Medulla oblongata (tissue), 1 donor: Measurements from ENCODE around the gene SRGAP3.

Experiments used
- DNase-seq: peaks from one replicate; pipeline ENCODE4 v3.0.0-alpha.2; 2015; ENCODE audit errors: extremely low spot score

Gene SRGAP3

GRCh38 chr3:9253327-9253726 is 3.9 kb upstream of the SRGAP3 start:
- no peak for DNase-seq

- DNase-seq: no peak
These were observed 1.8 kb upstream of the SRGAP3 start for GRCh38 chr3:9251055-9251786.

GRCh38 chr3:9250236-9250635 is 790 bp upstream of the SRGAP3 start:
- DNase-seq: peak; percentile 55

- DNase-seq: peak; percentile 55
These were observed 749 bp downstream of the SRGAP3 start for GRCh38 chr3:9248522-9249271.

GRCh38 chr3:9247941-9248521 is 1.4 kb downstream of the SRGAP3 start:
- no peak for DNase-seq

- DNase-seq: peak; percentile 38
These were observed 2.0 kb downstream of the SRGAP3 start for GRCh38 chr3:9247361-9247940.

- DNase-seq: no peak
These were observed 3.3 kb downstream of the SRGAP3 start for GRCh38 chr3:9246189-9246588.

- DNase-seq: no peak
These were observed 4.8 kb downstream of the SRGAP3 start for GRCh38 chr3:9244495-9245183.

- DNase-seq: no peak
These were observed 7.5 kb downstream of the SRGAP3 start for GRCh38 chr3:9241956-9242355.

GRCh38 chr3:9239680-9240079 is 9.8 kb downstream of the SRGAP3 start:
- no peak for DNase-seq

- DNase-seq: peak; percentile 42
These were observed 10.6 kb downstream of the SRGAP3 start for GRCh38 chr3:9238721-9239295.

- DNase-seq: no peak
These were observed 11.2 kb downstream of the SRGAP3 start for GRCh38 chr3:9238276-9238675.

- DNase-seq: no peak
These were observed 15.4 kb downstream of the SRGAP3 start for GRCh38 chr3:9233814-9234600.

- no peak for DNase-seq
These were observed 16.3 kb downstream of the SRGAP3 start for GRCh38 chr3:9233101-9233500.

- DNase-seq: no peak
These were observed 17.5 kb downstream of the SRGAP3 start for GRCh38 chr3:9231937-9232336.

GRCh38 chr3:9231471-9231870 is 18.0 kb downstream of the SRGAP3 start:
- DNase-seq: peak; percentile 68

GRCh38 chr3:9231006-9231405 is 18.4 kb downstream of the SRGAP3 start:
- peak; percentile 77 for DNase-seq

- no peak for DNase-seq
These were observed 18.9 kb downstream of the SRGAP3 start for GRCh38 chr3:9230596-9230995.

- no peak for DNase-seq
These were observed 19.6 kb downstream of the SRGAP3 start for GRCh38 chr3:9229879-9230278.

- DNase-seq: no peak
These were observed 20.1 kb downstream of the SRGAP3 start for GRCh38 chr3:9229325-9229724.

- no peak for DNase-seq
These were observed 23.1 kb downstream of the SRGAP3 start for GRCh38 chr3:9226326-9226725.
